Renal cortex interstitium (tissue), 11 donors: ENCODE data around the gene ARAP1. TPM values are rescaled to one million over a fixed set of nuclear protein-coding genes. Genes with fewer than 3 reads are reported as not detected.

ENCODE experiments used
- DNase-seq, 11 donors: peaks; one replicate each; pipeline ENCODE4 v3.0.0-alpha.2; 2013; ENCODE audit warnings: low read depth in 9 of 11, low spot score in 4 of 11; ENCODE audit errors: extremely low read depth in 1 of 11
- polyA plus RNA-seq, 3 donors: library from polyadenylated mRNA; unstranded; fragments of 120-200 nt; gene quantifications; one replicate each; pipeline ENCODE4 v1.2.1, GENCODE V29; 2013; ENCODE audit not compliant: insufficient read length in 3 of 3

Gene ARAP1
- polyA plus RNA-seq, 3 donors = 59.6 to 89.1 (median 85.3) TPM

GRCh38 chr11:72738199-72739141, 13.7 kb downstream of the ARAP1 start:
- no peak for DNase-seq

GRCh38 chr11:72737336-72737735, 14.9 kb downstream of the ARAP1 start:
- no peak for DNase-seq

- no peak for DNase-seq
Observed at GRCh38 chr11:72736452-72737069, 15.6 kb downstream of the ARAP1 start.

- DNase-seq = no peak
Observed at GRCh38 chr11:72735495-72736027, 16.6 kb downstream of the ARAP1 start.

- no peak for DNase-seq
Observed at GRCh38 chr11:72732329-72732728, 19.9 kb downstream of the ARAP1 start.

- no peak for DNase-seq
Observed at GRCh38 chr11:72730737-72731136, 21.5 kb downstream of the ARAP1 start.

GRCh38 chr11:72730243-72730642, 22.0 kb downstream of the ARAP1 start:
- no peak for DNase-seq

- no peak for DNase-seq
Observed at GRCh38 chr11:72727521-72727920, 24.7 kb downstream of the ARAP1 start.

GRCh38 chr11:72726266-72727220, 25.7 kb downstream of the ARAP1 start:
- no peak for DNase-seq

GRCh38 chr11:72725724-72726028, 26.5 kb downstream of the ARAP1 start:
- DNase-seq = no peak

- peak in 10 of 11 donors; percentile 73 to 85 (median 80) for DNase-seq
Observed at GRCh38 chr11:72724851-72725723, 27.1 kb downstream of the ARAP1 start.

- no peak for DNase-seq
Observed at GRCh38 chr11:72724021-72724551, 28.1 kb downstream of the ARAP1 start.

GRCh38 chr11:72723508-72723907, 28.7 kb downstream of the ARAP1 start:
- no peak for DNase-seq

GRCh38 chr11:72722050-72722748, 30.0 kb downstream of the ARAP1 start:
- peak in 10 of 11 donors; percentile 75 to 91 (median 86) for DNase-seq

- DNase-seq = peak in 3 of 11 donors; percentile 16 to 36 (median 25)
Observed at GRCh38 chr11:72721689-72722049, 30.5 kb downstream of the ARAP1 start.

GRCh38 chr11:72721276-72721675, 30.9 kb downstream of the ARAP1 start:
- no peak for DNase-seq

- no peak for DNase-seq
Observed at GRCh38 chr11:72720784-72721183, 31.4 kb downstream of the ARAP1 start.
